ENCODE data around the gene FA2H.
A peak's percentile ranks its signal among the peaks of the same experiment; 100 is the strongest.

The FA2H gene

DNA sequence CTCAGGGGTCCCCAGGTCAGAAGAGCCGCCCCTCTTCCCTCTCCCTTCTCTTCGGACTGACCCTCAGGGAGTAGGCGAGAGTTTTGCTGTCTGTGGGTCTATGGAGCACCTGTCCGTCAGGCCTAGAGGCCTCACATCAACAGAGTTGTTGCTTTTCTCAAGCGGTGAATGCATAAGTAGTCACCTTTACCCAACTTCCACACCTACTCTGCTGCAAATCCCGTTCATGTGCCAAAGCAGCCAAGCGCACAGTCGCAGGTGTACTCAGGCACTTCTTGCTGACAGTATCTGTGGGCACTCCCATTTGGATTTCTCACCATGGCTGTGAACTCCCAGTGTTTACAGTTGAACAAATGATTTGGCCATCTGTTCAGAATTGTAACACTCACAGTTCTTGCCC is 4.0 kb upstream of the FA2H start:
- no peak overlapping the region for H3K27ac ChIP-seq
- TF ChIP-seq, protein P1, sequence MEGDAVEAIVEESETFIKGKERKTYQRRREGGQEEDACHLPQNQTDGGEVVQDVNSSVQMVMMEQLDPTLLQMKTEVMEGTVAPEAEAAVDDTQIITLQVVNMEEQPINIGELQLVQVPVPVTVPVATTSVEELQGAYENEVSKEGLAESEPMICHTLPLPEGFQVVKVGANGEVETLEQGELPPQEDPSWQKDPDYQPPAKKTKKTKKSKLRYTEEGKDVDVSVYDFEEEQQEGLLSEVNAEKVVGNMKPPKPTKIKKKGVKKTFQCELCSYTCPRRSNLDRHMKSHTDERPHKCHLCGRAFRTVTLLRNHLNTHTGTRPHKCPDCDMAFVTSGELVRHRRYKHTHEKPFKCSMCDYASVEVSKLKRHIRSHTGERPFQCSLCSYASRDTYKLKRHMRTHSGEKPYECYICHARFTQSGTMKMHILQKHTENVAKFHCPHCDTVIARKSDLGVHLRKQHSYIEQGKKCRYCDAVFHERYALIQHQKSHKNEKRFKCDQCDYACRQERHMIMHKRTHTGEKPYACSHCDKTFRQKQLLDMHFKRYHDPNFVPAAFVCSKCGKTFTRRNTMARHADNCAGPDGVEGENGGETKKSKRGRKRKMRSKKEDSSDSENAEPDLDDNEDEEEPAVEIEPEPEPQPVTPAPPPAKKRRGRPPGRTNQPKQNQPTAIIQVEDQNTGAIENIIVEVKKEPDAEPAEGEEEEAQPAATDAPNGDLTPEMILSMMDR (conservative IDR thresholded peaks at IDR 0.05): no peak

DNA sequence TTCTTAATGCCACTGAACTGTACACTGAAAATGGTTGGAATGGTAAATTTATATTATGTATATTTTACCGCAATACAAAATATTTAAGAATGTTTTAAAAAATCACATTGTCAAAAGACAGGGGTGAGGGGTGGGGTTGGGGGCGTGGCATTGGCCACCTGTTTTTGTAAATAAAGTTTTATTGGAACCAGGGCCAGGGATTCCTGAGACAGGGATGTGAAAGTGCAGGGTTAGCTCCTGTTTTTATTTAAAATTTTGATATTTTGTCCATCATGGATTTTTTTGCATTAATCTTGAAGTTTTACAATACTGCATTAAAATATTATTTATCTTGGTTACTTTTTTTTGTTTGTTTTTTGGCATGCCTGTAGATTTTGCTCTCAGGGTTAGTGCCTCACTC is 2.3 kb upstream of the FA2H start:
- TF ChIP-seq, protein P1 (conservative IDR thresholded peaks at IDR 0.05): no peak
- H3K27ac ChIP-seq: no peak overlapping the region

DNA sequence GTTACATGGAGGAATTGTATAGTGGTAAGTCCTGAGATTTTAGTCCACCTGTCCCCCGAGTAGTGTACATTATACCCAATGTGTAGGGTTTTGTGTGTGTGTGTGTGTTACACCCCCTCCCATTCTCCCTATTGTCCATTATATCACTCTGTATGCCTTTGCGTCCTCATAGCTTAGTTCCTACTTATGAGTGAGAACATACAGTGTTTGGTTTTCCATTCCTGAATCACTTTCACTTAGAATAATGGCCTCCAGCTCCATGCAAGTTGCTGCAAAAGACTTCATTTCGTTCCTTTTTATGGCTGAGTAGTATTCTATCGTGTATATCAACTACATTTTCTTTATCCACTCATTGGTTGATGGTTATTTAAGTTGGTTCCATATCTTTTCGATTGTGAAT is 635 bp upstream of the FA2H start:
- peak overlapping the region; percentile 66; the same call in 1 of the 2 replicates for H3K27ac ChIP-seq
- TF ChIP-seq, protein P1 (conservative IDR thresholded peaks at IDR 0.05): no peak

DNA sequence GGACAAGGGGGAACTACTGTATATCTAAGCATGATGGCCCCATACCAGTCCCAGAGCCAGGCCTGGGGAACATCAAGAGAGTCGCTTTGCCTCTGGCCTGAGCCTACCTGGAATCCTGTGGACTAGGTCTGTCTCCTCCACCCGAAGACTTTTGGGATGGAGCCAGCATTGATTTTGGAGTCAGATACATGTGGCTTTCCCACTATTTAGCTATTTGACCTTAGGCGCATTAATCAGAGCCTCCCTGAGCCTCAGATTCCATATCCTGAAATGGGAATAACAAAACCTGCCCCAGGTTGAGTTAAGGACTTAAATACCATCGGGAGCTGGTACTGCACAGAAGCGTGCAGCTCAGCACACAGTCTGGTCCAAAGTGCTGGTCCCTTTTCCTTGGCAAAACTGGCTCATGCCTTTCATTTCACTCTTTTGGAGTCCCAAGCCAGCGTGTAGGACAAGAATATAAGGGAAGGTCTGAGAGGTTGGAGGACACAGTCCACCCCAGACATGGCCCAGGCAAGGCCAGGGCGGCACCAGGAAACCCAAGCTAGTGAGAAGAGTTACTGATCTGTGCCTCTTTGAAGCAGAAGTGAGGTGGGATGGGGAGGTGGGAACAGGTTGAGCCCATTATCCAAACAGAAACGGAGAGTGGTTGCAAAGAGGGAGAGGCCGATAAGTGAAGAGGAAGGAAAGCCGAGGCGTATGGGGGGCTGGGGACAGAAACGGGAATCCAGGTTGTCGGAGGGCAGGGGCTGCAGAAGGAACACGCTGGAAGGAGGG is 986 bp downstream of the FA2H start:
- TF ChIP-seq, protein P1 (conservative IDR thresholded peaks at IDR 0.05): no peak
- H3K27ac ChIP-seq: peak overlapping the region; percentile 66

DNA sequence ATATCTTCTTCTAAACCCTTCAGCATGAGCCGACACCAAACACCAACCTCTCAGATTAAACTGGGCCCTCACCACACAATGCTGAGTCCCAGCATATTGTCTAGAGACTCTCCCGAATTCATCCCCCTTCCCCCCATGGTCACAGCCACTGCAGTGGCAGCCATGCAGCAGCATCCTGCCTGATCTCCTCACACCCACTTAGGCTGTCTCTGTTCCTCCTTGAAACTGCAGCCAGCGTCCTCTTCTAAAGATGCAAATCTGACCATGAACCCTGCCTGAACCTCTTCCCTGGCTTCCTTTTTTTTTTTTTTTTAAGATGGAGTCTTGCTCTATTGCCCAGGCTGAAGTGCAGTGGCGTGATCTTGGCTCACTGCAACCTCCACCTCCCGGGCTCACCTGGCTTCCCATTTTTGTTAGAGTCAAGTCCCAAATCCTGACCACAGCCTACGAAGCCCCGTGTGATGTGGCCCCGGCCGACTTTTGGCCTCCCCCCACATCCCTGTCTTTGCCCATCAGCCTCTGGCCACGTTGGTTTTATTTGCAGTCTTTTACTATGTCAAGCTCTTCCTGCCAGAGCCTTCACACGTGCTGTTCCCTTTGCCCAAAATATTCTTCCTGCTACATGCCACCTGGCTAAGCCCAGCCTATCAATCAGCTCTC is 2.8 kb downstream of the FA2H start:
- TF ChIP-seq, protein P1 (conservative IDR thresholded peaks at IDR 0.05): no peak
- H3K27ac ChIP-seq: no peak overlapping the region

DNA sequence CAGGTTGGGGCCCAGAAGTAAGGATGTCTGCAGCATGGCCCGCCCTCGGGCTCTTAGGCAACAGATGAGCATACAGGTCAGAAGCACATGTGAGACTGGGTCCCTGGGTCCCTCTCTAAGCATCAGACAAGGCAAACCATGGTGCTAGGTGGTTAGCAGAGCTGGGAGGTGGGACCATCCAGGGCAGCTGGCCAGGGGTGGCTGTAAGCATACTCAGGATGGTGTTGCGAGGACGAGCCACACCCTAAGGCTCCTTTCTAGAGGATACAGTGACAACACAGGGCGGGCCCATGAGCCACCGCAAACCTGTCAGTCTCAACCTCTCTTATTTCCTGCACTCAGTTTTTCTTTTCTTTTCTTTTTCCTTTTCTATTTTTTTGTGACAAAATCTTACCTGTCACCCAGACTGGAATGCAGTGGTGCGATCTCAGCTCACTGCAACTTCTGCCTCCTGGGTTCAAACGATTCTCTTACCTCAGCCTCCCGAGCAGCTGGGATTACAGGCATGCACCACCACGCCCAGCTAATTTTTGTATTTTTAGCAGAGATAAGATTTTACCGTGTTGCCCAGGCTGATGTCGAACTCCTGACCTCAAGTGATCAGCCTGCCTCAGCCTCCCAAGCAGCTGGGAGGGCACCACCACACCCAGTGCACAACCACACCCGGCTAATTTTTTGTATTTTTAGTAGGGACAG is 3.6 kb downstream of the FA2H start:
- TF ChIP-seq, protein P1 (conservative IDR thresholded peaks at IDR 0.05): no peak
- H3K27ac ChIP-seq: no peak overlapping the region

DNA sequence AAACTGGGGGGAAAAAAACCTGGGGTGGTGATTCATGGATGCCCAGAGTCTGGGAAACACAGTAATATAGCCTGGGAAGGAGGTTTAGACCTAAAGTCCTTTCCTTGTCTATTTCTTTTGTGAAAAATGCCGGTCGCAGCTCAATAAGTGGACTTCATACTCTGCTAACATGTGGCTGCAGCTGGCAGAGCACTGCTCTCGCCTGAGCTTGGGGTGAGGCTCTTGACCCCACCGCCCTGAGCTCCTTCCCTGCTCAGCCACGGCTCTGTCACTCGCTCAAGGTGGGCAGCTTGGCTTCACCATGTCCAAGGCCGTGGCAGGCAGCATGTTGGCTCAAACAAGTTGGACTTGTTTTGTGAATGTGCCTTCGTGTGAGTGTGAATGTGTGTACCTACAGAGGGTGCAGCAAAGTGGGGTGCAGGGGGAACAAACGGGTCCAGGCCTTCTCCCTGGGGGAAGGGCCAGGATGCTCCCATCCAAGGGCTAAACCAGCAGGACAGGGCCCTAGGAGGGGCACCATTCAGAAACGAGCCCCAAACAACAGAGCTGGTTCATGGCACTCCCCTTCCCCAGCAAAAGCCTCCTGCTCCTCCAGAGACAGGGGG is 4.9 kb downstream of the FA2H start:
- TF ChIP-seq, protein P1 (conservative IDR thresholded peaks at IDR 0.05): no peak
- H3K27ac ChIP-seq: no peak overlapping the region

Data from VCaP (cell line).